Measurements from ENCODE around the gene BSG. TPM values are rescaled to one million over a fixed set of nuclear protein-coding genes. Genes with fewer than 3 reads are reported as not detected.

BSG gene
- total RNA-seq, 1 experiment from 2014 or later, result 758 TPM

GRCh38 chr19:575527-576506 is 3.4 kb downstream of the BSG start:
- Mint-ChIP-seq H3K36me3 (no peaks in the 10 kb centered on the region), H3K27me3 (ENCODE audit: low read depth) (peaks cover 9% of the 10 kb centered on the region), H3K4me1 (peaks cover 27% of the 10 kb centered on the region), H3K9me3 (no peaks in the 10 kb centered on the region), H3K4me3 (no peak overlapping the region), H3K27ac (no peak overlapping the region)
- no peak for TF ChIP-seq ZNF423 (CRISPR knock-in tag; IDR thresholded peaks at IDR 0.05)
- no peak for TF ChIP-seq PRDM15 (CRISPR knock-in tag; IDR thresholded peaks at IDR 0.05)
- no peak for TF ChIP-seq AFF4 (CRISPR knock-in tag; IDR thresholded peaks at IDR 0.05; ENCODE audit: borderline replicate concordance)
- TF ChIP-seq ZNF281 (CRISPR knock-in tag; IDR thresholded peaks at IDR 0.05), result no peak
- TF ChIP-seq, protein P1, sequence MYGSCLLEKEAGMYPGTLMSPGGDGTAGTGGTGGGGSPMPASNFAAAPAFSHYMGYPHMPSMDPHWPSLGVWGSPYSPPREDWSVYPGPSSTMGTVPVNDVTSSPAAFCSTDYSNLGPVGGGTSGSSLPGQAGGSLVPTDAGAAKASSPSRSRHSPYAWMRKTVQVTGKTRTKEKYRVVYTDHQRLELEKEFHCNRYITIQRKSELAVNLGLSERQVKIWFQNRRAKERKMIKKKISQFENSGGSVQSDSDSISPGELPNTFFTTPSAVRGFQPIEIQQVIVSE (CRISPR knock-in tag; IDR thresholded peaks at IDR 0.05; ENCODE audit: borderline replicate concordance), result no peak
- no peak for TF ChIP-seq CREB1 (CRISPR knock-in tag; IDR thresholded peaks at IDR 0.05)
- TF ChIP-seq, protein P2, sequence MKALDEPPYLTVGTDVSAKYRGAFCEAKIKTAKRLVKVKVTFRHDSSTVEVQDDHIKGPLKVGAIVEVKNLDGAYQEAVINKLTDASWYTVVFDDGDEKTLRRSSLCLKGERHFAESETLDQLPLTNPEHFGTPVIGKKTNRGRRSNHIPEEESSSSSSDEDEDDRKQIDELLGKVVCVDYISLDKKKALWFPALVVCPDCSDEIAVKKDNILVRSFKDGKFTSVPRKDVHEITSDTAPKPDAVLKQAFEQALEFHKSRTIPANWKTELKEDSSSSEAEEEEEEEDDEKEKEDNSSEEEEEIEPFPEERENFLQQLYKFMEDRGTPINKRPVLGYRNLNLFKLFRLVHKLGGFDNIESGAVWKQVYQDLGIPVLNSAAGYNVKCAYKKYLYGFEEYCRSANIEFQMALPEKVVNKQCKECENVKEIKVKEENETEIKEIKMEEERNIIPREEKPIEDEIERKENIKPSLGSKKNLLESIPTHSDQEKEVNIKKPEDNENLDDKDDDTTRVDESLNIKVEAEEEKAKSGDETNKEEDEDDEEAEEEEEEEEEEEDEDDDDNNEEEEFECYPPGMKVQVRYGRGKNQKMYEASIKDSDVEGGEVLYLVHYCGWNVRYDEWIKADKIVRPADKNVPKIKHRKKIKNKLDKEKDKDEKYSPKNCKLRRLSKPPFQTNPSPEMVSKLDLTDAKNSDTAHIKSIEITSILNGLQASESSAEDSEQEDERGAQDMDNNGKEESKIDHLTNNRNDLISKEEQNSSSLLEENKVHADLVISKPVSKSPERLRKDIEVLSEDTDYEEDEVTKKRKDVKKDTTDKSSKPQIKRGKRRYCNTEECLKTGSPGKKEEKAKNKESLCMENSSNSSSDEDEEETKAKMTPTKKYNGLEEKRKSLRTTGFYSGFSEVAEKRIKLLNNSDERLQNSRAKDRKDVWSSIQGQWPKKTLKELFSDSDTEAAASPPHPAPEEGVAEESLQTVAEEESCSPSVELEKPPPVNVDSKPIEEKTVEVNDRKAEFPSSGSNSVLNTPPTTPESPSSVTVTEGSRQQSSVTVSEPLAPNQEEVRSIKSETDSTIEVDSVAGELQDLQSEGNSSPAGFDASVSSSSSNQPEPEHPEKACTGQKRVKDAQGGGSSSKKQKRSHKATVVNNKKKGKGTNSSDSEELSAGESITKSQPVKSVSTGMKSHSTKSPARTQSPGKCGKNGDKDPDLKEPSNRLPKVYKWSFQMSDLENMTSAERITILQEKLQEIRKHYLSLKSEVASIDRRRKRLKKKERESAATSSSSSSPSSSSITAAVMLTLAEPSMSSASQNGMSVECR (CRISPR knock-in tag; IDR thresholded peaks at IDR 0.05; ENCODE audit: borderline replicate concordance), result no peak
- TF ChIP-seq, protein P3, sequence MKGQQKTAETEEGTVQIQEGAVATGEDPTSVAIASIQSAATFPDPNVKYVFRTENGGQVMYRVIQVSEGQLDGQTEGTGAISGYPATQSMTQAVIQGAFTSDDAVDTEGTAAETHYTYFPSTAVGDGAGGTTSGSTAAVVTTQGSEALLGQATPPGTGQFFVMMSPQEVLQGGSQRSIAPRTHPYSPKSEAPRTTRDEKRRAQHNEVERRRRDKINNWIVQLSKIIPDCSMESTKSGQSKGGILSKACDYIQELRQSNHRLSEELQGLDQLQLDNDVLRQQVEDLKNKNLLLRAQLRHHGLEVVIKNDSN (CRISPR knock-in tag; IDR thresholded peaks at IDR 0.05), result no peak
- ChIA-PET CTCF (interaction anchor here (0.5 to 3.0 kb wide), 5 partner anchors 9 to 58 kb away, joined by 3 to 32 read pairs (median 5); no protein-coding TSS in a partner anchor), POLR2A (interaction anchor here (0.9 kb wide), 1 partner anchor 8 kb away, joined by 3 read pairs; no protein-coding TSS in a partner anchor)
- ATAC-seq, result no peak
- no peak for DNase-seq (ENCODE audit: low spot score)

All from WTC11 (cell line).